Astrocyte of the cerebellum (primary cell): ENCODE results near the gene NECTIN1.

Source experiments
- DNase-seq: peaks from one replicate; pipeline ENCODE4 v3.0.0-alpha.2; 2011; ENCODE audit warnings: low read depth
- H3K4me3 ChIP-seq: 2 replicates; pipeline ENCODE4 v1.5.1; 2011; ENCODE audit warnings: mild to moderate bottlenecking, low read depth, low read length, moderate library complexity
- in situ Hi-C: cut with HindIII; loops from 2 replicates; pipeline ENCODE4 v1.10.0; 2017; ENCODE audit warnings: low sequenced_read_pairs
- TF ChIP-seq, protein P1 (sequence below): IDR thresholded peaks from 2 replicates; pipeline ENCODE4 v1.5.1; 2012; ENCODE audit warnings: low read length, low read depth, moderate library complexity, mild to moderate bottlenecking; ENCODE audit errors: missing control alignments

NECTIN1 gene

DNA sequence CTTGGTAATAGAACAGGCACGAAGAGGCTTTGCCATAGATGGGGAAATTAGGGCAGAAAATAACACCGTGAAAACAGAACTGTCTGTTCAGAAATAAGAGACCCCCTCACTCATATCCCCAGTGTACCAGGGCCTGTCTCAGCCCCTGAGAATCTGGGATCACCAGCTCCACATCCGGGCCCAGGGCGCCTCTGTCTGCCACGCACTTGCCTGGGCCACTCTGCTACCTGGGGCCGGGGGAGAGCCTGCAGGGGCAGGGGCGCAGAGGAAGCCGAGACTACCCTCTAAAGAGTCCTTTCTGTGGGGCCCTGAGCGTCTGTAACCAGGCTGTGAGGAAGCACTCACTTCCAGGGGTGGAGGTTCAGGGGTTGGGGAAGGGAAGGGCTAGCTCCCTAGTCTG, 19.8 kb downstream of the NECTIN1 start:
- in situ Hi-C loops: loop anchor here (25.0 kb wide), 1 partner anchor 347 kb away; no protein-coding TSS in a partner anchor
- TF ChIP-seq, protein P1, sequence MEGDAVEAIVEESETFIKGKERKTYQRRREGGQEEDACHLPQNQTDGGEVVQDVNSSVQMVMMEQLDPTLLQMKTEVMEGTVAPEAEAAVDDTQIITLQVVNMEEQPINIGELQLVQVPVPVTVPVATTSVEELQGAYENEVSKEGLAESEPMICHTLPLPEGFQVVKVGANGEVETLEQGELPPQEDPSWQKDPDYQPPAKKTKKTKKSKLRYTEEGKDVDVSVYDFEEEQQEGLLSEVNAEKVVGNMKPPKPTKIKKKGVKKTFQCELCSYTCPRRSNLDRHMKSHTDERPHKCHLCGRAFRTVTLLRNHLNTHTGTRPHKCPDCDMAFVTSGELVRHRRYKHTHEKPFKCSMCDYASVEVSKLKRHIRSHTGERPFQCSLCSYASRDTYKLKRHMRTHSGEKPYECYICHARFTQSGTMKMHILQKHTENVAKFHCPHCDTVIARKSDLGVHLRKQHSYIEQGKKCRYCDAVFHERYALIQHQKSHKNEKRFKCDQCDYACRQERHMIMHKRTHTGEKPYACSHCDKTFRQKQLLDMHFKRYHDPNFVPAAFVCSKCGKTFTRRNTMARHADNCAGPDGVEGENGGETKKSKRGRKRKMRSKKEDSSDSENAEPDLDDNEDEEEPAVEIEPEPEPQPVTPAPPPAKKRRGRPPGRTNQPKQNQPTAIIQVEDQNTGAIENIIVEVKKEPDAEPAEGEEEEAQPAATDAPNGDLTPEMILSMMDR: no peak
- H3K4me3 ChIP-seq: no peak overlapping the region
- no peak for DNase-seq

DNA sequence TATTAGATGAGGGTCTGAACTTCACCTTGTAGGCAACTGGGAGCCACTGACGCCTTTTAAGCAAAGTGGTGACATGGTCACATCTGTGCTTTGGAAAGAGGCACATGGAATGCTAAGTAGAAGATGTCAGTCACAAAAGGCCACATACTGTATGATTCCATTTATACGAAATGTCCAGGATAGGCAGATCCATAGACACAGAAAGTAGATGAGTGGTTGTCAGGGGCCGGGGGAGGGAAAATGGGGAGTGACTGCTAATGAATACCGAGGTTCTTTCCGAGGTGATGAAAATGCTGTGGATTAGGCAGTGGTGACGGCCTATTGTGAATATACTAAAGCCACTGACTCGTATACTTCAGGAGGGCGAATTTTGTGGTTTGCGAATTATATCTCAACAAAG, 20.6 kb downstream of the NECTIN1 start:
- in situ Hi-C loops: loop anchor here (25.0 kb wide), 1 partner anchor 346 kb away; no protein-coding TSS in a partner anchor
- DNase-seq: no peak
- TF ChIP-seq, protein P1: no peak
- no peak overlapping the region for H3K4me3 ChIP-seq

DNA sequence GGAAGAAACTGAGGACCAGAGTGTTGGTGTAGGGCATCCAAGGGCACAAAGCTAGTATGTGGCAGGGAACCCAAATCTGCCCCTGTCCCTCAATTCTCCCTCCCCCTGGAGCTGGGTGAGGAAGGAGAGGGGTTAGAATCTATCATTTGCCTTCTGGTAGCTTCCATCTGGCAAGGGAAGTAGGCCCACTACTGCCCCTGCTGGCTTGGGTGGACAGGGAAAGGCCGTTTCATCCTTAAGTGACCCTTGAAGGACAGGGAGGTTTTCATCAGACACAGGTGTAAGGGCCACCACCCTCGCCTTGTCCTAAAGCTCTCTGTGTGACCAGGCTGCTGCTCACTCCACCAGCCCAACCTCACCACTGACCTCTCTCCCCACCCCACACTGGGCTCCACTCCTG, 22.1 kb downstream of the NECTIN1 start:
- in situ Hi-C loops: loop anchor here (25.0 kb wide), 1 partner anchor 345 kb away; no protein-coding TSS in a partner anchor
- DNase-seq: no peak
- TF ChIP-seq, protein P1: no peak
- H3K4me3 ChIP-seq: no peak overlapping the region

DNA sequence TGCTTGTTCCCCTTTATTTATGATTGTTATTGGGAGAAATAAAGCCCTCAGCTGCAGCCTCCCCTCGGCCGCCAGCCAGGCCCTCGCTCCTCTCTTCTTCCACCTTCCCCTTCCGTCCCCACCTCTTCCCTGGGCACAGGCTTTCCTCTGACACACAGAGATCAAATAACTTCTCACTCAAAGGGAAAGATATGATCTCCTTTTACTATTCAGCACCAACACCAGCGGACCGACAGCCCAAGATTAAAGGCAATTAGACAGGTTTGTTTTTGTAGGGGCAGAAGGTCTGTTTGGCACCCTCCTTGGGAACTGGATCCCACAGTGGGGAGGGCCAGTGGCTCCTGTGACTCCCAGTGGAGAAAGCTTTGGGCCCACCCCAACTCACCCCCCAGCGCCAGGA, 23.0 kb downstream of the NECTIN1 start:
- no peak overlapping the region for H3K4me3 ChIP-seq
- in situ Hi-C loops: loop anchor here (25.0 kb wide), 1 partner anchor 344 kb away; no protein-coding TSS in a partner anchor
- TF ChIP-seq, protein P1: no peak
- no peak for DNase-seq

DNA sequence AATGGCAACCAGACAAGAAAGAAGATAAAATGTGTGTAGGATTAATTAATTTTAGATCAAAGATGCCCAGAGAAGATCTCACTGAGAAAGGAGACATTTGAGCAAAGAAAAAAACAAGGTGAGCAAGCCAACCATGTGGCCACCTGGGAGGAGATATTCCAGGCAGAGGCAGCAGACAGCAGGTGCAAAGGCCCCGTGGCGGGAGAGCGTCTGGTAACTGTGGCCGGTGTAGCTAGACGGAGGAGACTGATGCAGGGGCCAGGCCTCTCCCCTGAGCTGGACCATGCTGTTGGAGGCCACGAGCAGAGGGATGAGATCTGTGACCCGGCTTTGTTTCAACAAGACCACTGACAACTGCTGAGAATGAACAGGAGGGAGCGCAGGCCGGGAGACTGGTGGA, 23.6 kb downstream of the NECTIN1 start:
- no peak overlapping the region for H3K4me3 ChIP-seq
- TF ChIP-seq, protein P1: no peak
- in situ Hi-C loops: loop anchor here (25.0 kb wide), 1 partner anchor 343 kb away; no protein-coding TSS in a partner anchor
- DNase-seq: no peak

DNA sequence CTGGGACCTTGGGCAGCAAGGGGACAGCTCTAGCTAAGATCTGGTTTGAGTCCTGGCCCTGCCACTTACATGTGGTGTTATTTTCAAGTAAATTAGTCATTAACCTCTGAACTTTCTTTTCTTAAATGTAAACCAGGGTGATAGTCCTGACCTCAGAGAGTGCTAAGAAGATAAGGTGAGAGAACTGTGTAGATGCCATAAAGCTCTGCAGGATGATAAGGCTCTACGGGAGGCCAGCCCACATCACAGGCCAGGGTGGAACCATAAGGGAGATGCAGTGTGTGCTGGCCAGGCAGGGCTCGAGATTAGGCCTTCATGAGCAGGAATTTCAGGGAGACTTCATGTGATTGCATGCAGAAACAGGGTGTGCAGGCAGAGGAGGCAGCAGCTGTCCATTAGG, 24.2 kb downstream of the NECTIN1 start:
- DNase-seq: no peak
- TF ChIP-seq, protein P1: no peak
- H3K4me3 ChIP-seq: no peak overlapping the region
- in situ Hi-C loops: loop anchor here (25.0 kb wide), 1 partner anchor 343 kb away; no protein-coding TSS in a partner anchor
